ENCODE data around the gene LRP2BP. TPM values are rescaled to one million over a fixed set of nuclear protein-coding genes. Genes with fewer than 3 reads are reported as not detected.
"Not testable (repeated sequence)": the region's sequence is repeated elsewhere in the genome, so short reads cannot be mapped to it uniquely, and the experiment has no call there.

The LRP2BP gene
- total RNA-seq, 1 donor from 2014 or later: 0.92 TPM

DNA sequence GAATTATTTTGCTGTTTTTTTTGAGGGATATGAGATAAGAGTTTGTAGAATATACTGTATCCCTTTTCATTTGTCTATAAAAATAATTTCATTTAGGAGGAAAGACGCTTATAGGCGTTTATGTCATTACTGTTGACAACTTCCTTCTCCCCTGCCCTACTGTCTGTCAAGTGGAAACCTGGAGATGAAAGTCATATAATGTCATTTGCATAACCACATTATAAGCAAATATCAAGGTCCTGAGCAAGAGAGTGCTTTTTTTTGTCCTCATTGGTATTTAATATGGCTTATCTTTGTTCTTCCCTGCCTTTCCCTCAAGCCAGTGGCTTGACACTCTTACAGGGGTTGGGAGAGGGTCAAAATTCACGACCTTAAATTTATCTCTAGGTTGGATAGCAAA, 55.8 kb downstream of the LRP2BP start:
- H3K9me3 Mint-ChIP-seq (ENCODE audit: unreplicated experiment): no peaks in the 10 kb centered on the region
- peaks cover 27% of the 10 kb centered on the region for H3K36me3 Mint-ChIP-seq (ENCODE audit: low read depth, unreplicated experiment)
- no peak overlapping the region for H3K4me3 Mint-ChIP-seq (ENCODE audit: unreplicated experiment)
- H3K27me3 Mint-ChIP-seq (ENCODE audit: unreplicated experiment): peaks cover 3% of the 10 kb centered on the region
- peaks cover 42% of the 10 kb centered on the region for H3K4me1 Mint-ChIP-seq (ENCODE audit: unreplicated experiment)
- no peak for TF ChIP-seq CTCF (IDR thresholded peaks at IDR 0.05; ENCODE audit: unreplicated experiment)
- no peak for DNase-seq (ENCODE audit: low spot score)
- no peak overlapping the region for H3K27ac Mint-ChIP-seq (ENCODE audit: unreplicated experiment)

- no peak for DNase-seq (ENCODE audit: low spot score)
- Mint-ChIP-seq H3K27me3 (ENCODE audit: unreplicated experiment) (no peaks in the 10 kb centered on the region), H3K27ac (ENCODE audit: unreplicated experiment) (no peak overlapping the region), H3K4me1 (ENCODE audit: unreplicated experiment) (peaks cover 10% of the 10 kb centered on the region), H3K36me3 (ENCODE audit: low read depth, unreplicated experiment) (peaks cover 13% of the 10 kb centered on the region), H3K9me3 (ENCODE audit: unreplicated experiment) (no peaks in the 10 kb centered on the region), H3K4me3 (ENCODE audit: unreplicated experiment) (no peak overlapping the region)
- no peak for TF ChIP-seq CTCF (IDR thresholded peaks at IDR 0.05; ENCODE audit: unreplicated experiment)
These were observed 60.1 kb downstream of the LRP2BP start for GRCh38 chr4:185335579-185335978.

DNA sequence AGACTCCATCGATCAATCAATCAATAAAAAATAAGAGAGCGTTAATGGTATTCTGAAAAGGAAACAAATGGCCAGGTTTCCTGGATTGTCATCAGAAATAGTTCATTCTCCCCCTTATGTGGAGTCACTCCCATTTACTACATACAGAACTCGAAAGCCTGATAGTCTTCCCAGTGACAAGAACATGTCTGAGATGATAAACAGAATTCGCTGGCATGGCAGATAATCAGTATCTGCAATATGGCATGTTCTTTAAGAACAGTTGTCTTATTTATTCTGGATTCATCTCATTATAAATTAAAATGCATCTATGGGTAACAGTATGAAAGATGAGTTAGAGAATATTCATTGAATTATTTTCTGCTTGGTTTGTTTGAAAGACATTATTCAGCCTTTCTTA, 61.4 kb downstream of the LRP2BP start:
- peaks cover 20% of the 10 kb centered on the region for H3K36me3 Mint-ChIP-seq (ENCODE audit: low read depth, unreplicated experiment)
- no peak for DNase-seq (ENCODE audit: low spot score)
- H3K4me3 Mint-ChIP-seq (ENCODE audit: unreplicated experiment): no peak overlapping the region
- no peak overlapping the region for H3K27ac Mint-ChIP-seq (ENCODE audit: unreplicated experiment)
- peaks cover 8% of the 10 kb centered on the region for H3K4me1 Mint-ChIP-seq (ENCODE audit: unreplicated experiment)
- TF ChIP-seq CTCF (IDR thresholded peaks at IDR 0.05; ENCODE audit: unreplicated experiment): no peak
- no peaks in the 10 kb centered on the region for H3K9me3 Mint-ChIP-seq (ENCODE audit: unreplicated experiment)
- H3K27me3 Mint-ChIP-seq (ENCODE audit: unreplicated experiment): no peaks in the 10 kb centered on the region

GRCh38 chr4:185332575-185333464, 62.9 kb downstream of the LRP2BP start:
- no peak for DNase-seq (ENCODE audit: low spot score)
- Mint-ChIP-seq H3K4me1 (ENCODE audit: unreplicated experiment) (peaks cover 8% of the 10 kb centered on the region), H3K27me3 (ENCODE audit: unreplicated experiment) (no peaks in the 10 kb centered on the region), H3K36me3 (ENCODE audit: low read depth, unreplicated experiment) (peaks cover 24% of the 10 kb centered on the region), H3K9me3 (ENCODE audit: unreplicated experiment) (no peaks in the 10 kb centered on the region), H3K27ac (ENCODE audit: unreplicated experiment) (no peak overlapping the region), H3K4me3 (ENCODE audit: unreplicated experiment) (no peak overlapping the region)
- TF ChIP-seq CTCF (IDR thresholded peaks at IDR 0.05; ENCODE audit: unreplicated experiment): no peak

- H3K36me3 Mint-ChIP-seq (ENCODE audit: low read depth, unreplicated experiment): peaks cover 24% of the 10 kb centered on the region
- not testable (repeated sequence) for H3K4me1 Mint-ChIP-seq (ENCODE audit: unreplicated experiment); H3K27ac Mint-ChIP-seq (ENCODE audit: unreplicated experiment); H3K9me3 Mint-ChIP-seq (ENCODE audit: unreplicated experiment); H3K27me3 Mint-ChIP-seq (ENCODE audit: unreplicated experiment); DNase-seq (ENCODE audit: low spot score)
- H3K4me3 Mint-ChIP-seq (ENCODE audit: unreplicated experiment): peak overlapping the region; percentile 85
These were observed 65.7 kb downstream of the LRP2BP start for GRCh38 chr4:185329879-185330510.
